Trophoblast cell (in vitro differentiated cells and primary cell): ENCODE results near the gene CCNDBP1.

Experiments
- DNase-seq, 2 donors: peaks; one replicate each; pipeline ENCODE4 v3.0.0-alpha.2; 2016
- H2AFZ ChIP-seq: 2 replicates; pipeline ENCODE4 v1.6.1; 2013; ENCODE audit warnings: low read length, moderate library complexity, mild to moderate bottlenecking; ENCODE audit not compliant: insufficient read depth, poor library complexity
- H2AK5ac ChIP-seq: 2 replicates; pipeline ENCODE4 v1.6.1; 2013; ENCODE audit warnings: mild to moderate bottlenecking, low read length
- H2BK120ac ChIP-seq: 2 replicates; pipeline ENCODE4 v1.6.1; 2013; ENCODE audit warnings: low read length, mild to moderate bottlenecking, moderate library complexity; ENCODE audit not compliant: insufficient read depth, poor library complexity
- H2BK12ac ChIP-seq: 2 replicates; pipeline ENCODE4 v1.6.1; 2013; ENCODE audit warnings: mild to moderate bottlenecking, low read length, moderate library complexity
- H2BK5ac ChIP-seq: 2 replicates; pipeline ENCODE4 v1.6.1; 2013; ENCODE audit warnings: low read length, low read depth, moderate library complexity, mild to moderate bottlenecking; ENCODE audit not compliant: poor library complexity
- H3K14ac ChIP-seq: 2 replicates; pipeline ENCODE4 v1.6.1; 2013; ENCODE audit warnings: mild to moderate bottlenecking, low read length
- H3K18ac ChIP-seq: 2 replicates; pipeline ENCODE4 v1.6.1; 2013; ENCODE audit warnings: mild to moderate bottlenecking, low read length
- H3K23ac ChIP-seq: 2 replicates; pipeline ENCODE4 v1.6.1; 2013; ENCODE audit warnings: low read length
- H3K27ac ChIP-seq: 2 replicates; pipeline ENCODE4 v1.5.1; 2013; ENCODE audit warnings: low read depth, mild to moderate bottlenecking, inconsistent platforms, low read length, moderate library complexity
- H3K27me3 ChIP-seq: 2 replicates; pipeline ENCODE4 v1.6.1; 2013; ENCODE audit warnings: inconsistent platforms, mild to moderate bottlenecking, low read length, moderate library complexity; ENCODE audit not compliant: insufficient read depth
- H3K36me3 ChIP-seq, 2 experiments: 1 replicate in 1 of 2; 2 replicates in 1 of 2; pipeline ENCODE4 v1.6.1; 2013; ENCODE audit warnings: low read length in 2 of 2, mild to moderate bottlenecking in 2 of 2, moderate library complexity in 1 of 2; ENCODE audit not compliant: insufficient read depth in 2 of 2, control insufficient read depth in 1 of 2
- H3K4ac ChIP-seq: 2 replicates; pipeline ENCODE4 v1.6.1; 2013; ENCODE audit warnings: low read depth, mild to moderate bottlenecking, low read length, moderate library complexity
- H3K4me1 ChIP-seq, 2 experiments: 1 replicate in 1 of 2; 2 replicates in 1 of 2; pipeline ENCODE4 v1.6.1; 2013; ENCODE audit warnings: low read length in 2 of 2, mild to moderate bottlenecking in 2 of 2, moderate library complexity in 1 of 2; ENCODE audit not compliant: insufficient read depth in 2 of 2, control insufficient read depth in 1 of 2
- H3K4me2 ChIP-seq: 2 replicates; pipeline ENCODE4 v1.6.1; 2013; ENCODE audit warnings: inconsistent platforms, mild to moderate bottlenecking, low read length, moderate library complexity
- H3K4me3 ChIP-seq: 2 replicates; pipeline ENCODE4 v1.5.1; 2013; ENCODE audit warnings: mild to moderate bottlenecking, low read depth, low read length, inconsistent platforms
- H3K79me1 ChIP-seq: one replicate; pipeline ENCODE4 v1.6.1; 2013; ENCODE audit warnings: low read length
- H3K79me2 ChIP-seq: 2 replicates; pipeline ENCODE4 v1.6.1; 2013; ENCODE audit warnings: low read length, mild to moderate bottlenecking; ENCODE audit not compliant: control insufficient read depth, insufficient read depth, poor library complexity
- H3K9ac ChIP-seq: 2 replicates; pipeline ENCODE4 v1.6.1; 2013; ENCODE audit warnings: mild to moderate bottlenecking, low read length
- H3K9me3 ChIP-seq: 2 replicates; pipeline ENCODE4 v1.6.1; 2013; ENCODE audit warnings: low read depth, mild to moderate bottlenecking, control low read depth, inconsistent platforms, low read length; ENCODE audit not compliant: insufficient read depth
- H4K12ac ChIP-seq: 2 replicates; pipeline ENCODE4 v1.6.1; 2013; ENCODE audit warnings: low read depth, mild to moderate bottlenecking, low read length, moderate library complexity
- H4K8ac ChIP-seq: 2 replicates; pipeline ENCODE4 v1.6.1; 2013; ENCODE audit warnings: low read depth, mild to moderate bottlenecking, low read length, moderate library complexity
- H4K91ac ChIP-seq: one replicate; pipeline ENCODE4 v1.6.1; 2013; ENCODE audit warnings: low read depth, mild to moderate bottlenecking, low read length, moderate library complexity
- WGBS: extraction: QIAGEN DNeasy Blood & Tissue Kit; methylation state at CpG from one replicate; pipeline ENCODE4 v1.1.7; 2013; ENCODE audit warnings: missing lambda C conversion rate; ENCODE audit not compliant: insufficient read length, insufficient coverage; ENCODE audit errors: extremely low coverage; 5-methylcytosine and 5-hydroxymethylcytosine counted together

CCNDBP1 gene

GRCh38 chr15:43243020-43243645 is 57.9 kb downstream of the CCNDBP1 start:
- Histone ChIP-seq H3K27ac (no peak overlapping the region), H3K4me2 (no peak overlapping the region), H3K36me3 (no peaks in the 10 kb centered on the region), H3K9me3 (no peaks in the 10 kb centered on the region), H3K79me1 (no peaks in the 10 kb centered on the region), H3K79me2 (no peaks in the 10 kb centered on the region), H4K8ac (no peak overlapping the region), H3K4me1 (peaks cover 8 to 11% of the 10 kb centered on the region in 2 experiments), H2AFZ (no peak overlapping the region), H3K18ac (no peak overlapping the region), H4K91ac (no peak overlapping the region), H2BK5ac (no peak overlapping the region), H2AK5ac (no peak overlapping the region), H3K14ac (no peak overlapping the region), H2BK12ac (no peak overlapping the region), H3K27me3 (no peaks in the 10 kb centered on the region), H2BK120ac (no peak overlapping the region), H3K23ac (no peak overlapping the region), H4K12ac (no peak overlapping the region), H3K9ac (no peak overlapping the region), H3K4me3 (no peak overlapping the region), H3K4ac (no peak overlapping the region)
- WGBS = no CpG with 5 or more reads among the region's 2 CpGs
- no peak for DNase-seq

- Histone ChIP-seq H3K4ac (no peak overlapping the region), H3K9ac (no peak overlapping the region), H4K12ac (no peak overlapping the region), H2BK5ac (no peak overlapping the region), H2BK120ac (no peak overlapping the region), H2BK12ac (no peak overlapping the region), H3K4me3 (no peak overlapping the region), H4K8ac (no peak overlapping the region), H3K79me2 (no peaks in the 10 kb centered on the region), H3K9me3 (no peaks in the 10 kb centered on the region), H3K4me1 (peaks cover 6% of the 10 kb centered on the region in 2 experiments), H3K23ac (no peak overlapping the region), H3K18ac (no peak overlapping the region), H3K36me3 (no peaks in the 10 kb centered on the region), H4K91ac (no peak overlapping the region), H3K79me1 (no peaks in the 10 kb centered on the region), H3K4me2 (no peak overlapping the region), H3K27ac (no peak overlapping the region), H3K14ac (no peak overlapping the region), H2AK5ac (no peak overlapping the region), H3K27me3 (no peaks in the 10 kb centered on the region), H2AFZ (no peak overlapping the region)
- peak; percentile 35 to 51 for DNase-seq
- WGBS = no CpG with 5 or more reads among the region's 4 CpGs
Observed at GRCh38 chr15:43244092-43244491, 58.9 kb downstream of the CCNDBP1 start.

- H3K36me3 ChIP-seq = no peaks in the 10 kb centered on the region
- no peaks in the 10 kb centered on the region for H3K27me3 ChIP-seq
- H3K4me1 ChIP-seq = peaks cover 6% of the 10 kb centered on the region in 2 experiments
- no CpG with 5 or more reads among the region's 6 CpGs for WGBS
- no peaks in the 10 kb centered on the region for H3K9me3 ChIP-seq
- H3K4me3 ChIP-seq = no peak overlapping the region
- H3K79me2 ChIP-seq = no peaks in the 10 kb centered on the region
- no peak overlapping the region for H2BK12ac ChIP-seq
- H3K79me1 ChIP-seq = no peaks in the 10 kb centered on the region
- H3K23ac ChIP-seq = no peak overlapping the region
- no peak overlapping the region for H3K4me2 ChIP-seq
- no peak overlapping the region for H2AFZ ChIP-seq
- no peak overlapping the region for H3K9ac ChIP-seq
- no peak overlapping the region for H4K12ac ChIP-seq
- no peak overlapping the region for H2BK120ac ChIP-seq
- no peak overlapping the region for H2AK5ac ChIP-seq
- no peak overlapping the region for H2BK5ac ChIP-seq
- no peak overlapping the region for H3K18ac ChIP-seq
- H3K27ac ChIP-seq = no peak overlapping the region
- H4K91ac ChIP-seq = no peak overlapping the region
- no peak for DNase-seq
- H3K4ac ChIP-seq = no peak overlapping the region
- H3K14ac ChIP-seq = no peak overlapping the region
- no peak overlapping the region for H4K8ac ChIP-seq
Observed at GRCh38 chr15:43246261-43246774, 61.1 kb downstream of the CCNDBP1 start.
